GM23338 (cell line): Measurements from ENCODE around the gene OIT3. TPM values are rescaled to one million over a fixed set of nuclear protein-coding genes. Genes with fewer than 3 reads are reported as not detected.

Source experiments
- ATAC-seq: fragments of 200-7000 bp; cut with Tn5 transposase; 3 replicates; pipeline ENCODE4 v1.9.1; 2020
- DNase-seq: peaks from one replicate; pipeline ENCODE4 v3.0.0-alpha.2; 2015; ENCODE audit warnings: low spot score
- H2AFZ ChIP-seq: fragments of 200-600 bp; sonication (generic); 2 replicates; pipeline ENCODE4 v1.8.0; 2016; ENCODE audit warnings: antibody characterized with exemption, mild to moderate bottlenecking, moderate library complexity
- H3F3A ChIP-seq: fragments of 200-600 bp; sonication (generic); replicated peaks from 2 replicates; pipeline ENCODE4 v1.8.0; 2017; ENCODE audit warnings: antibody characterized with exemption, mixed run types, low read depth
- H3K27ac ChIP-seq: fragments of 200-600 bp; sonication (generic); 2 replicates; pipeline ENCODE4 v1.6.1; 2016; ENCODE audit warnings: low read depth
- H3K27me3 ChIP-seq: fragments of 200-600 bp; sonication (generic); 2 replicates; pipeline ENCODE4 v1.8.0; 2016; ENCODE audit warnings: mild to moderate bottlenecking, mixed run types, moderate library complexity; ENCODE audit not compliant: insufficient read depth
- H3K36me3 ChIP-seq: fragments of 200-600 bp; sonication (generic); 2 replicates; pipeline ENCODE4 v1.8.0; 2016; ENCODE audit warnings: mild to moderate bottlenecking; ENCODE audit not compliant: insufficient read depth
- H3K4me1 ChIP-seq: fragments of 200-600 bp; sonication (generic); 2 replicates; pipeline ENCODE4 v1.8.0; 2016; ENCODE audit warnings: mild to moderate bottlenecking, moderate library complexity; ENCODE audit not compliant: insufficient read depth
- H3K4me2 ChIP-seq: fragments of 200-600 bp; sonication (generic); 2 replicates; pipeline ENCODE4 v1.7.1; 2017; ENCODE audit warnings: mixed run types
- H3K4me3 ChIP-seq: fragments of 200-600 bp; sonication (generic); 2 replicates; pipeline ENCODE4 v1.6.1; 2016; ENCODE audit warnings: mixed run types
- H3K79me2 ChIP-seq: fragments of 200-600 bp; sonication (generic); replicated peaks from 2 replicates; pipeline ENCODE4 v1.8.0; 2017; ENCODE audit warnings: mild to moderate bottlenecking; ENCODE audit not compliant: insufficient read depth
- H3K9me2 ChIP-seq: fragments of 200-600 bp; sonication (generic); 2 replicates; pipeline ENCODE4 v1.8.0; 2017; ENCODE audit not compliant: insufficient read depth
- H4K20me1 ChIP-seq: fragments of 200-600 bp; sonication (generic); replicated peaks from 2 replicates; pipeline ENCODE4 v1.8.0; 2017; ENCODE audit warnings: mild to moderate bottlenecking; ENCODE audit not compliant: insufficient read depth
- H3K27ac Mint-ChIP-seq: 2 replicates; pipeline ENCODE4 v1.8.0; 2020; ENCODE audit warnings: inconsistent platforms, mild to moderate bottlenecking, moderate library complexity, mixed read lengths
- H3K27me3 Mint-ChIP-seq: 3 replicates; pipeline ENCODE4 v1.8.0; 2022; ENCODE audit warnings: low read depth, mild to moderate bottlenecking, moderate library complexity, mixed read lengths, inconsistent platforms; ENCODE audit not compliant: insufficient read depth, poor library complexity
- H3K36me3 Mint-ChIP-seq: 3 replicates; pipeline ENCODE4 v1.8.0; 2021; ENCODE audit warnings: low read depth, mild to moderate bottlenecking, inconsistent platforms, moderate library complexity, mixed read lengths
- H3K4me1 Mint-ChIP-seq: 3 replicates; pipeline ENCODE4 v1.8.0; 2020; ENCODE audit warnings: mild to moderate bottlenecking, inconsistent platforms, mixed read lengths
- H3K4me3 Mint-ChIP-seq: 3 replicates; pipeline ENCODE4 v1.8.0; 2021; ENCODE audit warnings: moderate library complexity, mild to moderate bottlenecking, inconsistent platforms, mixed read lengths
- H3K9me3 Mint-ChIP-seq: 3 replicates; pipeline ENCODE4 v1.8.0; 2020; ENCODE audit warnings: moderate library complexity, mild to moderate bottlenecking, inconsistent platforms, mixed read lengths
- CREB1 ChIP-seq: fragments of 250-450 bp; sonication (Bioruptor Pico); IDR thresholded peaks from 2 replicates; pipeline ENCODE4 v1.5.0; 2020; ENCODE audit warnings: low read depth, mild to moderate bottlenecking, moderate library complexity
- CTCF ChIP-seq, 2 experiments: fragments of 200-600 bp in 1 of 2; sonication (generic) in 1 of 2; conservative IDR thresholded peaks; 2 replicates each; pipeline versions ENCODE4 v1.5.1 to v1.6.1; 2016 to 2017; ENCODE audit warnings: antibody characterized with exemption in 2 of 2, low read depth in 2 of 2, mild to moderate bottlenecking in 2 of 2, moderate library complexity in 1 of 2
- ETS1 ChIP-seq: IDR thresholded peaks from 2 replicates; pipeline ENCODE4 v1.6.1; 2016; ENCODE audit warnings: antibody characterized with exemption
- EZH2 ChIP-seq: fragments of 200-600 bp; sonication (generic); IDR thresholded peaks from one replicate; pipeline ENCODE4 v1.8.0; 2017; ENCODE audit warnings: antibody characterized with exemption, mild to moderate bottlenecking, low read depth; ENCODE audit not compliant: unreplicated experiment
- EZH2phosphoT487 ChIP-seq: fragments of 200-600 bp; sonication (generic); IDR thresholded peaks from one replicate; pipeline ENCODE4 v1.8.1; 2018; ENCODE audit warnings: antibody characterized with exemption; ENCODE audit not compliant: unreplicated experiment
- JUNB ChIP-seq: IDR thresholded peaks from one replicate; pipeline ENCODE4 v1.6.1; 2016; ENCODE audit warnings: antibody characterized with exemption; ENCODE audit not compliant: unreplicated experiment
- NANOG ChIP-seq: IDR thresholded peaks from 2 replicates; pipeline ENCODE4 v1.6.1; 2016; ENCODE audit warnings: antibody characterized with exemption, borderline replicate concordance
- POLR2AphosphoS5 ChIP-seq: IDR thresholded peaks from 2 replicates; pipeline ENCODE4 v1.6.1; 2016; ENCODE audit warnings: antibody characterized with exemption, low read depth
- REST ChIP-seq: IDR thresholded peaks from one replicate; pipeline ENCODE4 v1.6.1; 2018; ENCODE audit warnings: antibody characterized with exemption; ENCODE audit not compliant: unreplicated experiment
- STAT1 ChIP-seq: IDR thresholded peaks from one replicate; pipeline ENCODE4 v1.6.1; 2016; ENCODE audit warnings: antibody characterized with exemption; ENCODE audit not compliant: unreplicated experiment
- ZNF114 ChIP-seq: fragments of 250-450 bp; sonication (Bioruptor Pico); IDR thresholded peaks from 2 replicates; pipeline ENCODE4 v1.5.0; 2020; ENCODE audit warnings: mild to moderate bottlenecking, moderate library complexity
- ZNF331 ChIP-seq: fragments of 250-450 bp; sonication (Bioruptor Pico); IDR thresholded peaks from 2 replicates; pipeline ENCODE4 v1.5.0; 2020; ENCODE audit warnings: low read depth, mild to moderate bottlenecking, moderate library complexity
- ZNF462 ChIP-seq: fragments of 250-450 bp; sonication (Bioruptor Pico); IDR thresholded peaks from 2 replicates; pipeline ENCODE4 v1.5.0; 2020; ENCODE audit warnings: mild to moderate bottlenecking, moderate library complexity
- polyA plus RNA-seq: library from polyadenylated mRNA; unstranded; fragments of >200 nt; fragmentation: Nextera tagmentation; extraction: Ambion mirVana; gene quantifications from 2 replicates; pipeline ENCODE4 v1.2.1, GENCODE V29; 2016
- total RNA-seq: library from RNA; depleted of rRNA; stranded (reverse); fragments of >200 nt; shearing (Covaris generic); gene quantifications from 2 replicates; pipeline ENCODE4 v1.2.3, GENCODE V29; 2014

OIT3 gene
- total and polyA plus RNA-seq, 2 experiments from 2014 or later = not detected

GRCh38 chr10:72952189-72952588 lies 58.6 kb downstream of the OIT3 start:
- Mint-ChIP-seq H3K4me3 (no peak overlapping the region), H3K9me3 (no peaks in the 10 kb centered on the region), H3K4me1 (peaks cover 40% of the 10 kb centered on the region), H3K27ac (peak overlapping the region; percentile 68; the same call in 1 of the 2 replicates), H3K36me3 (no peaks in the 10 kb centered on the region), H3K27me3 (peaks cover 5% of the 10 kb centered on the region)
- H4K20me1 ChIP-seq = no peaks in the 10 kb centered on the region
- peak overlapping the region; percentile 17; the same call in 1 of the 2 replicates for H3K4me2 ChIP-seq
- H3K4me3 ChIP-seq = no peak overlapping the region
- TF ChIP-seq POLR2AphosphoS5 (no peak), ETS1 (no peak), ZNF462 (CRISPR knock-in tag) (no peak), EZH2 (no peak), ZNF331 (CRISPR knock-in tag) (no peak), STAT1 (no peak), CTCF (conservative IDR thresholded peaks at IDR 0.05; ENCODE audit: low read depth in 2 of 2) (no peak), EZH2phosphoT487 (no peak), JUNB (no peak), ZNF114 (no peak), NANOG (no peak), CREB1 (CRISPR knock-in tag) (no peak), REST (no peak)
- peak overlapping the region; percentile 57 for H2AFZ ChIP-seq
- no peaks in the 10 kb centered on the region for H3K27me3 ChIP-seq
- no peaks in the 10 kb centered on the region for H3K9me2 ChIP-seq
- peaks cover 22% of the 10 kb centered on the region for H3K4me1 ChIP-seq
- no peaks in the 10 kb centered on the region for H3K36me3 ChIP-seq
- H3K79me2 ChIP-seq = no peaks in the 10 kb centered on the region
- no peaks in the 10 kb centered on the region for H3F3A ChIP-seq
- no peak for DNase-seq
- no peak for ATAC-seq
- H3K27ac ChIP-seq = no peak overlapping the region
